ENCODE data around the gene RHOD. TPM values are rescaled to one million over a fixed set of nuclear protein-coding genes. Genes with fewer than 3 reads are reported as not detected.

RHOD gene, protein sequence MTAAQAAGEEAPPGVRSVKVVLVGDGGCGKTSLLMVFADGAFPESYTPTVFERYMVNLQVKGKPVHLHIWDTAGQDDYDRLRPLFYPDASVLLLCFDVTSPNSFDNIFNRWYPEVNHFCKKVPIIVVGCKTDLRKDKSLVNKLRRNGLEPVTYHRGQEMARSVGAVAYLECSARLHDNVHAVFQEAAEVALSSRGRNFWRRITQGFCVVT
- total RNA-seq = not detected

- DNase-seq = peak; percentile 39
- Mint-ChIP-seq H3K4me1 (ENCODE audit: low read depth) (peaks cover 7% of the 10 kb centered on the region), H3K9me3 (ENCODE audit: insufficient read depth) (no peaks in the 10 kb centered on the region), H3K27ac (no peak within 1 kb of the TSS), H3K27me3 (ENCODE audit: low read depth) (peaks cover 5% of the 10 kb centered on the region), H3K36me3 (ENCODE audit: low read depth) (no peaks in the 10 kb centered on the region), H3K4me3 (peak within 1 kb of the TSS; percentile 59)
- CTCF ChIA-PET = interaction anchor here (0.8 to 1.7 kb wide), 4 partner anchors 9 to 326 kb away, joined by 3 to 5 read pairs (median 3); no protein-coding TSS in a partner anchor
- peak; percentile 65 for ATAC-seq
- POLR2A ChIA-PET = no interaction called here
These were observed at the start of gene RHOD for GRCh38 chr11:67056267-67057204. Gene RHOD (plus strand): TSS chr11:67056847. CDS start chr11:67056903, 56 bp downstream.

DNA sequence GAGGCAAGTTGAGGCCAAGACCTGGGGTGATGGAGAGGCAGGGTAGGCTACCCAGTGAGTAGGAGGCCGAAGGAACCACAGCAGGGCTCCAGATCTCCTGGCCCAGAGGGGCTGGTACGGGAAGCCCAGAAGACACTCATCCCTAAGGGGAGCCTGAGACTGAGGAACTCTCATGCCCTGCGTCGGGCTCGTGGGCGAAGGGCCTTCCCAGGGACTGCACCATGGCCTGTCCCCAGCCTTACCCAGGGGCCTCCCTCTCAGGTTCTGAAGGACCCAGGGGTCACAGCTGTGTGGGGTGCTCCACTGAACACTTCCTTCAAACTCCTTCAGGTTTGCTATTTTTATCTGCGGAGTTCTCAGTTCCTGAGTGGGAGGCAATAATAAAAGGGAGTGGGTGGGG, 49.5 kb upstream of the RHOD start:
- H3K9me3 Mint-ChIP-seq (ENCODE audit: insufficient read depth) = no peaks in the 10 kb centered on the region
- H3K4me1 Mint-ChIP-seq (ENCODE audit: low read depth) = no peaks in the 10 kb centered on the region
- peaks cover 8% of the 10 kb centered on the region for H3K27me3 Mint-ChIP-seq (ENCODE audit: low read depth)
- H3K4me3 Mint-ChIP-seq = no peak overlapping the region
- DNase-seq = no peak
- ChIA-PET POLR2A (no interaction called here), CTCF (no interaction called here)
- no peaks in the 10 kb centered on the region for H3K36me3 Mint-ChIP-seq (ENCODE audit: low read depth)
- no peak overlapping the region for H3K27ac Mint-ChIP-seq
- ATAC-seq = no peak

DNA sequence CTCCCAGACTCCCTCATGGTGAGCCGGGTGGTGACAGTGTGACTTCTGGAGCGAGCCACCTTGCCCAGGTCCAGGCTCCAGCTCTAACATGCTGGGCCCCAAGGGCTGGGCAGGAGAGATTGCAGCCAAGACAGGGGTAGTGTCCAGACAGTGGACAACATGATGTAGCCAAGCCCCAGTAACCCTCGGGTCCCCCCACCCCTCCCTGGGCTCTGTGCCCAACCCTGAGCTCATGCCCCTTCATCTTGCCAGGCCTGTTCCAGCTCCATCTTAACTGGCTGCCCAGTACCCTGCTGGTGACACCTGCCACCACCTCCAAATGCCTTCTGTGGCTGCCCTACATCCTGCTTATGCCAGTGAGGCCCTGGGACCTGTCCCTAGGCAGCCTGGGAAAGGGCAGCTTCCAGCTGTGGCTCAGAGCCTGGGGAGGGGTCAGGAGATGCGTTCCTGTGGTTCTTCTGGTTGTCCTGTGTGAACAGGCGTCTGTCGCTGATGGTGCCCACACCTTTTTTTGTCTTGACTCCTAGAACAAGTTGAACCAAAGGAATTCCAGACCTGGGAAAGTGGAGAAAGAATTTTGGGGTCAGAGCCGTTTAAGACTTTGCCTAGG, 46.2 kb upstream of the RHOD start:
- POLR2A ChIA-PET = no interaction called here
- Mint-ChIP-seq H3K27ac (no peak overlapping the region), H3K9me3 (ENCODE audit: insufficient read depth) (no peaks in the 10 kb centered on the region), H3K4me1 (ENCODE audit: low read depth) (no peaks in the 10 kb centered on the region), H3K4me3 (no peak overlapping the region), H3K27me3 (ENCODE audit: low read depth) (peaks cover 5% of the 10 kb centered on the region), H3K36me3 (ENCODE audit: low read depth) (no peaks in the 10 kb centered on the region)
- ATAC-seq = no peak
- DNase-seq = no peak
- CTCF ChIA-PET = no interaction called here

- ChIA-PET CTCF (no interaction called here), POLR2A (no interaction called here)
- Mint-ChIP-seq H3K36me3 (ENCODE audit: low read depth) (no peaks in the 10 kb centered on the region), H3K4me3 (no peak overlapping the region), H3K9me3 (ENCODE audit: insufficient read depth) (no peaks in the 10 kb centered on the region), H3K27ac (no peak overlapping the region), H3K4me1 (ENCODE audit: low read depth) (no peaks in the 10 kb centered on the region), H3K27me3 (ENCODE audit: low read depth) (peaks cover 5% of the 10 kb centered on the region)
- DNase-seq = no peak
- no peak for ATAC-seq
These were observed 43.1 kb upstream of the RHOD start for GRCh38 chr11:67013511-67014045.

- Mint-ChIP-seq H3K36me3 (ENCODE audit: low read depth) (no peaks in the 10 kb centered on the region), H3K27ac (no peak overlapping the region), H3K4me3 (no peak overlapping the region), H3K27me3 (ENCODE audit: low read depth) (peaks cover 7% of the 10 kb centered on the region), H3K4me1 (ENCODE audit: low read depth) (no peaks in the 10 kb centered on the region), H3K9me3 (ENCODE audit: insufficient read depth) (no peaks in the 10 kb centered on the region)
- ChIA-PET CTCF (no interaction called here), POLR2A (interaction anchor here (0.5 kb wide), 1 partner anchor 23 kb away, joined by 3 read pairs; no protein-coding TSS in a partner anchor)
- DNase-seq (no peak), ATAC-seq (no peak)
These were observed 42.3 kb upstream of the RHOD start for GRCh38 chr11:67014343-67014742.

DNA sequence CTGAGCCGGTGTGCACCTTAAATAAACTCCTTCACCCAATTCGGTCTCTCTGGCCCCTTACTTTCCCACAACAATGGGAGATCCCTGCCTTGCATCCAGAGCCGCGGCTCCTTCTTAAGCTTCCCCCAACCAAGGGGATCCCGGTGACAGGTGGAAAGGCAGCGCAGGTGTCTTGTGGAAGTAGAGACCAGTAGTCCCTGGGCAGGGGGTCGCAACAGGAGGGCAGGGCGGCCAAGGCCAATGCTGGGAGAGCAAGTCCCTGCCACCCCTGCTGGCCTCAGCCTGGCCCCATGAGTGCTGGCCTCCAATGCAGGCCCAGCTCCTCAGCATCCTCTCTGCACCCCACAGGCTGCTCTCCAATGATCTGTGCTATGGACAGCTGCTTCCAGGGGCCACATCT, 41.6 kb upstream of the RHOD start:
- Mint-ChIP-seq H3K36me3 (ENCODE audit: low read depth) (no peaks in the 10 kb centered on the region), H3K4me1 (ENCODE audit: low read depth) (no peaks in the 10 kb centered on the region), H3K27ac (no peak overlapping the region), H3K4me3 (no peak overlapping the region), H3K27me3 (ENCODE audit: low read depth) (peaks cover 5% of the 10 kb centered on the region), H3K9me3 (ENCODE audit: insufficient read depth) (no peaks in the 10 kb centered on the region)
- POLR2A ChIA-PET = interaction anchor here (0.5 kb wide), 1 partner anchor 24 kb away, joined by 3 read pairs; no protein-coding TSS in a partner anchor
- DNase-seq = no peak
- CTCF ChIA-PET = interaction anchor here (1.2 kb wide), 1 partner anchor 12 kb away, joined by 3 read pairs; no protein-coding TSS in a partner anchor
- ATAC-seq = no peak

DNA sequence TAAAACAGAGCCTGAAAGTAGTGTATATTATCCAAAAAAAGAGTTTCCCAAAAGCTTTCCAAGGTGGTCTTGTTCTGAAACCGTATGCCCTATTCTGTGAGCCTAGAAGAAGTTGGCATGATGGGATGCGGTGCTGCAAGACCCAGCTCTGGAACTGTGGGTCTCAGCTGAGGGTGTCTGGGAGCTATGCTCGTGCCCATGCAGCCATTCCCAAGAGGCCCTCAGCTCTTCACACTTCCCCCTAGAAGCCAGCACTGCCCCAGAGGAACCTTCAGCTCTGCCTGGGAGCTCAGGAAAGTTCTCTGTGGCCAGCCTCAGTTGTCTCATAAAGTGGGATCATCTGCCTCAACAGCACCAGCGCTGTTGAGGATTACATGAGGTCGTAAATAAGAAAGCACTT, 40.1 kb upstream of the RHOD start:
- no peak for DNase-seq
- Mint-ChIP-seq H3K27me3 (ENCODE audit: low read depth) (peaks cover 16% of the 10 kb centered on the region), H3K36me3 (ENCODE audit: low read depth) (no peaks in the 10 kb centered on the region), H3K27ac (no peak overlapping the region), H3K4me1 (ENCODE audit: low read depth) (no peaks in the 10 kb centered on the region), H3K4me3 (no peak overlapping the region), H3K9me3 (ENCODE audit: insufficient read depth) (no peaks in the 10 kb centered on the region)
- no peak for ATAC-seq
- POLR2A ChIA-PET = interaction anchor here (0.6 kb wide), 1 partner anchor 179 kb away, joined by 3 read pairs; no protein-coding TSS in a partner anchor
- CTCF ChIA-PET = interaction anchor here (0.8 kb wide), 1 partner anchor 216 kb away, joined by 3 read pairs; no protein-coding TSS in a partner anchor

GRCh38 chr11:67020949-67021348, 35.7 kb upstream of the RHOD start:
- Mint-ChIP-seq H3K36me3 (ENCODE audit: low read depth) (no peaks in the 10 kb centered on the region), H3K4me1 (ENCODE audit: low read depth) (peaks cover 30% of the 10 kb centered on the region), H3K4me3 (no peak overlapping the region), H3K27ac (no peak overlapping the region), H3K27me3 (ENCODE audit: low read depth) (peaks cover 46% of the 10 kb centered on the region), H3K9me3 (ENCODE audit: insufficient read depth) (no peaks in the 10 kb centered on the region)
- ChIA-PET POLR2A (interaction anchor here (0.6 kb wide), 1 partner anchor 513 kb away, joined by 4 read pairs; no protein-coding TSS in a partner anchor), CTCF (interaction anchor here (0.6 to 1.3 kb wide), 4 partner anchors 8 to 179 kb away, joined by 3 read pairs; no protein-coding TSS in a partner anchor)
- no peak for DNase-seq
- ATAC-seq = no peak

DNA sequence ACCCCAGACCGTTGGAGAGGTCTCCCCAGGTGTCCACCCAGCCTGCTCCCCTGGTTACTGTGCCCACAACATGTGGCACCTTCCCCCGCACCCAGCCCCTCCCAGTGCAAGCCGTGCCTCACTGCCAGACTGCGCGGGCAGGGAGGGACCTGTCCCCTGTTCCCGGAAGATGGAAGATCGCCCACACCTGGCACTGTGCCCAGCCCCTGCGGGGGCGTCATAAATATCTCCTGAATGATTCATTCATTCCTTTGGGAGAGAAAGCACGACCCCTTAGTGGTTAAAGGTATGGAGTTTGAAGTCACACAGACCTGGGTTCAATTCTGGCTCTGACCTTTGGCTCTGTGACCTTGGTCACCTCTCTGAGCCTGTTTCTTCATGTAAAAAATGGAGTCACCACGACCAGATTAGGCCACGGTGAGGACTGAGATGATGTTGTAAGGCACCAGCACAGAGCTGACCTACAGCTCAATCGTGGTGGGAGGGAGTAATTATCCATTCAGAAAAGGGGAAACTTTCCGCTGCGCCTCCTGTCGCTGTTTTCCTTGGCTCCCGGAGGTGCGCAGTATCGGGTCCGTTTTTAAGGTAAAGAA, 34.2 kb upstream of the RHOD start:
- POLR2A ChIA-PET = no interaction called here
- H3K4me3 Mint-ChIP-seq = no peak overlapping the region

DNA sequence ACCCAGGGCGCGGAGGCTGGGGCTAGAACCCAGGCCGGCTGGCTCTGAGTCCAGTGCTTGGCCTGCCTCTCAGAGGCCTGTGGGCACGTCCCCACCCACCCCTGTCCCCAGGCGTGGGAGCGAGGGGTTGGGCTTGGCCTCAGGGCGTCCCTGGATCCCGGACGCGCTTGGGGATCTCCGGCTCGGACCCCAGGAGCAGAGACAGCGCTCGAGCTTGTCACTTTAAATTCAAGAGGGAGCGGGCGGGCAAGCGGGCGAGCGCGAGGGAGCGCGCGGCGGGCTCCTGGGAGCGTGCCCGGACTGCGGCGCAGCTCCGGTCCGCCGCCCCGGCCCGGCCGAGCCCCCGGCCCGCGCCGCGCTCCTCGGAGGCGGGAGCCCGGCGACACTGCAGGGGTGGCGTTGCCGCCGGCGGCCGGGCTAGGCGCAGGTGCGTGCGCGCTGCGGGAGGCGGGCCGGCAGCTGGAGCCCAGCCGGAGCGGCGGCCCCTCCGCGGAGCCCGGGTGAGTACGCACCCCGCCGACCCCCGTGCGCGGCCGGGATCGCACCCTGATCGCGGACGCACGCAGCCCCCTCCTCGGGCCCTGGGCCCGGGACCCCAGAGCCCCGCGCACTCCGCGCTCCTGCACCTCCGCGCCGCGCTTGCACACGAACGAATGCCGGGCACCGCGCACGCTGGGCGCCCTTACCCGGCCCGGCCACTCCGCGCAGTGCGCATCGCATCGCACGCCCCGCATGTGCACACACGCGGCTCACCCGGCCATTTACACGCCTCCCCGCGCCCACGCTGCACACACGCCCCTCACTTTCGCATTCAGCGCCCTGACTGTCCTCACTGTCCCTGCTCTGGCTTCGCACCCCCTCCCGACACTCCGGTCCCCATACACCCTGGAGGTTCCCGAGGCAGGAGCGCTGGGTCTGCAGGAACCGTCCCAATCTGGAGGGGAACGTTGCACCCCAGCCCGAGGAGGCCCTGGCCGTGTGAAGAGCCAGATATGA, 33.4 kb upstream of the RHOD start, which contains the start of gene SYT12:
TSS of gene SYT12 (plus strand) at position 174 of the 996 bp plus-strand sequence. CDS start 7,011 bp downstream, outside the sequence.
- H3K4me3 Mint-ChIP-seq = peak within 1 kb of the TSS; percentile 34

More for the DNA sequence above, 34.2 kb upstream of the RHOD start:
- H3K36me3 Mint-ChIP-seq (ENCODE audit: low read depth) = no peaks in the 10 kb centered on the region
- H3K4me1 Mint-ChIP-seq (ENCODE audit: low read depth) = peaks cover 30% of the 10 kb centered on the region
- no peak for ATAC-seq
- peaks cover 55% of the 10 kb centered on the region for H3K27me3 Mint-ChIP-seq (ENCODE audit: low read depth)
- no peaks in the 10 kb centered on the region for H3K9me3 Mint-ChIP-seq (ENCODE audit: insufficient read depth)
- no peak overlapping the region for H3K27ac Mint-ChIP-seq
- DNase-seq = no peak
- CTCF ChIA-PET = interaction anchor here (1.1 kb wide), 1 partner anchor 180 kb away, joined by 3 read pairs; no protein-coding TSS in a partner anchor

More for the DNA sequence above, 33.4 kb upstream of the RHOD start, which contains the start of gene SYT12:
- peaks cover 59% of the 10 kb centered on the region for H3K27me3 Mint-ChIP-seq (ENCODE audit: low read depth)
- ATAC-seq (peak; percentile 44), DNase-seq (no peak)
- H3K36me3 Mint-ChIP-seq (ENCODE audit: low read depth) = no peaks in the 10 kb centered on the region
- H3K9me3 Mint-ChIP-seq (ENCODE audit: insufficient read depth) = no peaks in the 10 kb centered on the region
- ChIA-PET CTCF (no interaction called here), POLR2A (no interaction called here)
- H3K4me1 Mint-ChIP-seq (ENCODE audit: low read depth) = peaks cover 30% of the 10 kb centered on the region
- no peak within 1 kb of the TSS for H3K27ac Mint-ChIP-seq

Measured in activated CD8-positive, alpha-beta T cell treated with anti-CD3 and anti-CD28 coated beads, Interleukin-2, amount 10 ng/mL, durations not matched to agents 7 days and 5 days (primary cell).